ENCODE measurements around the gene RHBDD1. TPM values are rescaled to one million over a fixed set of nuclear protein-coding genes. Genes with fewer than 3 reads are reported as not detected.

Gene RHBDD1
- total RNA-seq, 2 donors from 2014 or later = 35.5 to 40.4 TPM

- no peak for DNase-seq (ENCODE audit: low spot score in 2 of 2)
- no peaks in the 10 kb centered on the region for H3K9me3 Mint-ChIP-seq
- H3K36me3 Mint-ChIP-seq = no peaks in the 10 kb centered on the region
- H3K27ac Mint-ChIP-seq = no peak overlapping the region
- no peak for ATAC-seq
Observed at GRCh38 chr2:227043981-227044380, 208.1 kb downstream of the RHBDD1 start.

Other genes with a start within 250 kb of the RHBDD1 start
- 1 to 10 TPM; 1.2 to 2.7 TPM for gene IRS1, start 36.2 kb upstream of the RHBDD1 start, total RNA-seq